Endothelial cell of umbilical vein (primary cell): ENCODE results near the gene MAGI3. TPM values are rescaled to one million over a fixed set of nuclear protein-coding genes. Genes with fewer than 3 reads are reported as not detected.

Experiments used
- BruUV-seq: library from RNA; stranded (reverse); fragments of 400-500 nt; replicated peaks from 2 replicates; lab custom pipeline; 2021; lab: Mats Ljungman, UMichigan
- CTCF ChIA-PET: fragments of 300-600, 350-600 bp; sonication (Branson Sonifier 250); formaldehyde crosslinking; loops from one replicate; lab custom pipeline; 2021; ENCODE audit warnings: antibody characterized with exemption, inconsistent platforms; lab: Charles Lee
- POLR2A ChIA-PET: fragments of 300-600, 350-600 bp; sonication (Branson Sonifier 250); formaldehyde crosslinking; loops from one replicate; lab custom pipeline; 2021; ENCODE audit warnings: antibody characterized with exemption, inconsistent platforms; lab: Charles Lee
- DNase-seq: peaks from one replicate; pipeline ENCODE4 v3.0.0-alpha.2; 2011; ENCODE audit warnings: low read depth, low spot score
- FAIRE-seq: peaks from 2 replicates; lab custom pipeline; 2011; peaks lifted over from hg19 to GRCh38; lab: Jason Lieb, UNC
- H2AFZ ChIP-seq: 2 replicates; pipeline ENCODE4 v1.6.0; 2012; ENCODE audit warnings: low read depth, low read length, control low read depth, inconsistent platforms
- H3K27ac ChIP-seq: 2 replicates; pipeline ENCODE4 v1.5.1; 2011; ENCODE audit warnings: low read depth, mild to moderate bottlenecking, control low read depth, low read length, moderate library complexity; ENCODE audit not compliant: insufficient read depth
- H3K27me3 ChIP-seq, 2 experiments: 2 replicates each; pipeline versions ENCODE4 v1.6.0 to v1.6.1; 2011; ENCODE audit warnings: low read length in 2 of 2, mixed read lengths in 1 of 2; ENCODE audit not compliant: control insufficient read depth in 2 of 2, insufficient read depth in 2 of 2
- H3K36me3 ChIP-seq, 2 experiments: 2 replicates in 1 of 2; 3 replicates in 1 of 2; pipeline ENCODE4 v1.5.1; 2011; ENCODE audit warnings: low read length in 2 of 2, mild to moderate bottlenecking in 1 of 2, moderate library complexity in 1 of 2; ENCODE audit not compliant: control insufficient read depth in 2 of 2, insufficient read depth in 2 of 2; ENCODE audit errors: extremely low read depth in 1 of 2
- H3K4me1 ChIP-seq: 3 replicates; pipeline ENCODE4 v1.5.1; 2011; ENCODE audit warnings: mild to moderate bottlenecking, low read length; ENCODE audit not compliant: control insufficient read depth, insufficient read depth; ENCODE audit errors: extremely low read depth
- H3K4me2 ChIP-seq: 2 replicates; pipeline ENCODE4 v1.6.1; 2011; ENCODE audit warnings: low read length, control low read depth, mixed read lengths; ENCODE audit not compliant: insufficient read depth
- H3K4me3 ChIP-seq, 3 experiments: fragments of 200-600 bp in 1 of 3; sonication (generic), shearing (Covaris generic) in 1 of 3; replicated peaks in 1 of 3; 2 replicates each; pipeline ENCODE4 v1.5.1; 2011 to 2016; ENCODE audit warnings: control low read depth in 3 of 3, low read length in 3 of 3, mild to moderate bottlenecking in 2 of 3, inconsistent platforms in 1 of 3, low read depth in 1 of 3, moderate library complexity in 1 of 3; ENCODE audit not compliant: insufficient read depth in 1 of 3
- H3K79me2 ChIP-seq: 2 replicates; pipeline ENCODE4 v1.6.0; 2012; ENCODE audit warnings: low read length, inconsistent platforms; ENCODE audit not compliant: control insufficient read depth, insufficient read depth
- H3K9ac ChIP-seq: replicated peaks from 2 replicates; pipeline ENCODE3; 2011; ENCODE audit warnings: low read length, control low read depth; ENCODE audit not compliant: insufficient read depth; ENCODE audit errors: extremely low read depth
- H3K9me1 ChIP-seq: replicated peaks from 3 replicates; pipeline ENCODE4 v1.6.0; 2011; ENCODE audit warnings: mild to moderate bottlenecking, low read length; ENCODE audit not compliant: control insufficient read depth, insufficient read depth; ENCODE audit errors: extremely low read depth
- H3K9me3 ChIP-seq: replicated peaks from 2 replicates; pipeline ENCODE4 v1.5.1; 2012; ENCODE audit warnings: low read length, inconsistent platforms; ENCODE audit not compliant: control insufficient read depth, insufficient read depth
- H4K20me1 ChIP-seq: replicated peaks from 2 replicates; pipeline ENCODE3; 2011; ENCODE audit warnings: mild to moderate bottlenecking, low read length; ENCODE audit not compliant: control insufficient read depth, insufficient read depth; ENCODE audit errors: extremely low read depth
- EZH2 ChIP-seq: IDR thresholded peaks from 2 replicates; pipeline ENCODE4 v1.6.1; 2012; ENCODE audit warnings: borderline replicate concordance, low read depth, mild to moderate bottlenecking, moderate library complexity, low read length, inconsistent platforms; ENCODE audit not compliant: severe bottlenecking
- GATA2 ChIP-seq: IDR thresholded peaks from 2 replicates; pipeline ENCODE4 v1.7.0; 2011; ENCODE audit warnings: low read depth, mild to moderate bottlenecking, moderate library complexity, mixed read lengths, low read length; ENCODE audit not compliant: insufficient read length, insufficient read depth
- MYC ChIP-seq: IDR thresholded peaks from one replicate; pipeline ENCODE4 v1.6.1; 2011; ENCODE audit warnings: mild to moderate bottlenecking, low read depth, low read length
- POLR2A ChIP-seq: IDR thresholded peaks from 2 replicates; pipeline ENCODE4 v1.6.1; 2012; ENCODE audit warnings: low read depth, mild to moderate bottlenecking, control low read depth, low read length
- dilution Hi-C: fragments of 300-500 bp; cut with MboI; formaldehyde crosslinking; loops from one replicate; pipeline ENCODE4 v1.15.0; 2019; ENCODE audit warnings: low sequenced_read_pairs; ENCODE audit not compliant: extremely low pct_ligation_motif_present
- intact Hi-C: fragments of 100-400 bp; cut with micrococcal nuclease; formaldehyde crosslinking; loops from one replicate; pipeline ENCODE4 v1.10.0; 2022
- polyA plus RNA-seq, 4 experiments: library from polyadenylated mRNA; depleted of rRNA in 3 of 4; stranded (reverse) in 3 of 4; unstranded in 1 of 4; fragments of >200 nt; gene quantifications; 2 replicates each; pipeline versions ENCODE4 v1.2.1 to v1.2.3, GENCODE V29; 2011 to 2012; ENCODE audit warnings: missing spikeins in 1 of 4
- total RNA-seq: library from RNA; stranded (reverse); gene quantifications from 2 replicates; pipeline ENCODE4 v1.2.3, GENCODE V29; 2021
- TF ChIP-seq, protein P1 (sequence below): IDR thresholded peaks from 2 replicates; pipeline ENCODE4 v1.6.1; 2011; ENCODE audit not compliant: insufficient read depth, insufficient read length
- TF ChIP-seq, protein P2 (sequence below), 2 donors: IDR thresholded peaks; 1 replicate in 1 of 2; 2 replicates in 1 of 2; pipeline ENCODE4 v1.5.1; 2011; ENCODE audit warnings: low read length in 2 of 2, mild to moderate bottlenecking in 2 of 2, moderate library complexity in 2 of 2, control low read depth in 1 of 2, inconsistent platforms in 1 of 2, low read depth in 1 of 2; ENCODE audit not compliant: insufficient read depth in 1 of 2; ENCODE audit errors: extremely low read depth in 1 of 2

MAGI3 gene
- total and polyA plus RNA-seq, 2 donors (not counting 3 experiments of a cell fraction or from before 2014, with no cell fraction given), result 2.8 to 16.1 TPM

GRCh38 chr1:113488576-113489177 is 98.4 kb downstream of the MAGI3 start:
- intact Hi-C loops (no loop called here), dilution Hi-C loops (no loop called here)
- Histone ChIP-seq H3K9me1 (no peaks in the 10 kb centered on the region), H3K4me2 (no peak overlapping the region), H3K4me3 (no peak overlapping the region), H3K9ac (no peak overlapping the region), H3K9me3 (no peaks in the 10 kb centered on the region), H2AFZ (no peak overlapping the region), H3K27me3 (no peaks in the 10 kb centered on the region), H3K4me1 (no peaks in the 10 kb centered on the region), H3K27ac (no peak overlapping the region), H3K36me3 (no peaks in the 10 kb centered on the region), H4K20me1 (no peaks in the 10 kb centered on the region), H3K79me2 (peaks cover 4% of the 10 kb centered on the region)
- POLR2A ChIA-PET, result no interaction called here
- no peak for DNase-seq
- CTCF ChIA-PET, result no interaction called here
- no peak for TF ChIP-seq POLR2A
- TF ChIP-seq, protein P1, sequence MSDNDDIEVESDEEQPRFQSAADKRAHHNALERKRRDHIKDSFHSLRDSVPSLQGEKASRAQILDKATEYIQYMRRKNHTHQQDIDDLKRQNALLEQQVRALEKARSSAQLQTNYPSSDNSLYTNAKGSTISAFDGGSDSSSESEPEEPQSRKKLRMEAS, result no peak
- TF ChIP-seq EZH2, result no peak
- TF ChIP-seq GATA2, result no peak
- TF ChIP-seq, protein P2, sequence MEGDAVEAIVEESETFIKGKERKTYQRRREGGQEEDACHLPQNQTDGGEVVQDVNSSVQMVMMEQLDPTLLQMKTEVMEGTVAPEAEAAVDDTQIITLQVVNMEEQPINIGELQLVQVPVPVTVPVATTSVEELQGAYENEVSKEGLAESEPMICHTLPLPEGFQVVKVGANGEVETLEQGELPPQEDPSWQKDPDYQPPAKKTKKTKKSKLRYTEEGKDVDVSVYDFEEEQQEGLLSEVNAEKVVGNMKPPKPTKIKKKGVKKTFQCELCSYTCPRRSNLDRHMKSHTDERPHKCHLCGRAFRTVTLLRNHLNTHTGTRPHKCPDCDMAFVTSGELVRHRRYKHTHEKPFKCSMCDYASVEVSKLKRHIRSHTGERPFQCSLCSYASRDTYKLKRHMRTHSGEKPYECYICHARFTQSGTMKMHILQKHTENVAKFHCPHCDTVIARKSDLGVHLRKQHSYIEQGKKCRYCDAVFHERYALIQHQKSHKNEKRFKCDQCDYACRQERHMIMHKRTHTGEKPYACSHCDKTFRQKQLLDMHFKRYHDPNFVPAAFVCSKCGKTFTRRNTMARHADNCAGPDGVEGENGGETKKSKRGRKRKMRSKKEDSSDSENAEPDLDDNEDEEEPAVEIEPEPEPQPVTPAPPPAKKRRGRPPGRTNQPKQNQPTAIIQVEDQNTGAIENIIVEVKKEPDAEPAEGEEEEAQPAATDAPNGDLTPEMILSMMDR (IDR thresholded peaks at IDR 0.05; ENCODE audit: extremely low read depth in 1 of 2, insufficient read depth in 1 of 2, low read depth in 1 of 2, low read length in 2 of 2), result peak in 1 of 2 donors; percentile 11
- TF ChIP-seq MYC, result no peak
- no TSS peak for BruUV-seq
- FAIRE-seq, result no peak
